HepG2 (cell line): ENCODE results near the gene BGN. TPM values are rescaled to one million over a fixed set of nuclear protein-coding genes. Genes with fewer than 3 reads are reported as not detected.

Experiments used
- ARID2 ChIP-seq: sonication (generic); formaldehyde crosslinking; IDR thresholded peaks from 2 replicates; pipeline ENCODE4 v1.8.1; 2022; ENCODE audit warnings: mild to moderate bottlenecking, missing genetic modification reagents, borderline replicate concordance
- ELF3 ChIP-seq: IDR thresholded peaks from 2 replicates; pipeline ENCODE4 v1.6.1; 2016; ENCODE audit warnings: missing genetic modification reagents, missing compliant biosample characterization
- ETV5 ChIP-seq: IDR thresholded peaks from 2 replicates; pipeline ENCODE4 v1.6.1; 2018; ENCODE audit warnings: missing biosample characterization, missing genetic modification reagents, inconsistent platforms, borderline replicate concordance
- FOXM1 ChIP-seq: sonication (generic); formaldehyde crosslinking; IDR thresholded peaks from 2 replicates; pipeline ENCODE4 v1.5.0; 2020; ENCODE audit warnings: missing genetic modification reagents
- GZF1 ChIP-seq: sonication (generic); formaldehyde crosslinking; IDR thresholded peaks from 2 replicates; pipeline ENCODE4 v1.5.1; 2020; ENCODE audit warnings: mild to moderate bottlenecking, missing genetic modification reagents
- HNRNPH1 ChIP-seq: fragments of 200-400 bp; formaldehyde crosslinking; optimal IDR thresholded peaks from 2 replicates; pipeline ENCODE3; 2017; ENCODE audit warnings: mild to moderate bottlenecking, low read depth, low read length
- MXI1 ChIP-seq: IDR thresholded peaks from 3 replicates; pipeline ENCODE4 v1.6.1; 2012; ENCODE audit warnings: low read depth, low read length, inconsistent platforms, borderline replicate concordance
- RFXAP ChIP-seq: sonication (generic); formaldehyde crosslinking; IDR thresholded peaks from 2 replicates; pipeline ENCODE4 v1.4.0; 2020; ENCODE audit warnings: missing genetic modification reagents, borderline replicate concordance
- SP1 ChIP-seq, 2 experiments: fragments of 450-650 bp in 1 of 2; sonication (generic) in 1 of 2; formaldehyde crosslinking in 1 of 2; IDR thresholded peaks; 2 replicates each; pipeline versions ENCODE4 v1.4.0 to v1.6.1; 2016 to 2020; ENCODE audit warnings: missing genetic modification reagents in 1 of 2
- ZBTB21 ChIP-seq: sonication (generic); formaldehyde crosslinking; IDR thresholded peaks from 2 replicates; pipeline ENCODE4 v1.4.0; 2020; ENCODE audit warnings: missing genetic modification reagents
- ZFP36L2 ChIP-seq: sonication (generic); formaldehyde crosslinking; IDR thresholded peaks from 2 replicates; pipeline ENCODE4 v1.4.0; 2020; ENCODE audit warnings: missing genetic modification reagents
- ZNF234 ChIP-seq: sonication (generic); formaldehyde crosslinking; conservative IDR thresholded peaks from 2 replicates; pipeline ENCODE4 v1.5.1; 2020; ENCODE audit warnings: mild to moderate bottlenecking, missing genetic modification reagents
- polyA plus RNA-seq, 8 experiments: library from polyadenylated mRNA; depleted of rRNA in 3 of 8; stranded (reverse) in 7 of 8; unstranded in 1 of 8; fragments of >200 nt; fragmentation: Illumina TruSeq in 4 of 8; extraction: Trizol in 4 of 8; gene quantifications; 2 replicates each; pipeline versions ENCODE4 v1.2.1 to v1.2.3, GENCODE V29; 2011 to 2016; ENCODE audit warnings: low read depth in 4 of 8, missing spikeins in 1 of 8, mixed read lengths in 1 of 8; ENCODE audit not compliant: insufficient read depth in 1 of 8
- total RNA-seq, 5 experiments: library from RNA; depleted of rRNA; stranded (reverse); fragments of >200 nt; fragmentation: Illumina TruSeq; extraction: Trizol; gene quantifications; 2 replicates each; pipeline ENCODE4 v1.2.3, GENCODE V29; 2016; ENCODE audit warnings: low read depth in 1 of 5
- TF ChIP-seq, protein P1 (sequence below): sonication (generic); formaldehyde crosslinking; IDR thresholded peaks from 2 replicates; pipeline ENCODE4 v1.4.0; 2020; ENCODE audit warnings: missing genetic modification reagents, mild to moderate bottlenecking, borderline replicate concordance
- TF ChIP-seq, protein P2 (sequence below): IDR thresholded peaks from 2 replicates; pipeline ENCODE4 v1.6.1; 2016; ENCODE audit warnings: low read depth, control low read depth
- TF ChIP-seq, protein P3 (sequence below): sonication (generic); formaldehyde crosslinking; IDR thresholded peaks from 2 replicates; pipeline ENCODE4 v1.4.0; 2020; ENCODE audit warnings: mild to moderate bottlenecking, missing genetic modification reagents, borderline replicate concordance
- TF ChIP-seq, protein P4 (sequence below): sonication (generic); formaldehyde crosslinking; IDR thresholded peaks from 2 replicates; pipeline ENCODE4 v1.8.0; 2022; ENCODE audit warnings: mild to moderate bottlenecking, missing genetic modification reagents, moderate library complexity
- TF ChIP-seq, protein P5 (sequence below): sonication (generic); formaldehyde crosslinking; IDR thresholded peaks from 2 replicates; pipeline ENCODE4 v1.5.0; 2020; ENCODE audit warnings: missing genetic modification reagents

Gene BGN
- total and polyA plus RNA-seq, 2 of the 13 experiments (the other 11 are each of a cell fraction or from before 2014, with no cell fraction given) = 0.18 to 0.63 TPM

DNA sequence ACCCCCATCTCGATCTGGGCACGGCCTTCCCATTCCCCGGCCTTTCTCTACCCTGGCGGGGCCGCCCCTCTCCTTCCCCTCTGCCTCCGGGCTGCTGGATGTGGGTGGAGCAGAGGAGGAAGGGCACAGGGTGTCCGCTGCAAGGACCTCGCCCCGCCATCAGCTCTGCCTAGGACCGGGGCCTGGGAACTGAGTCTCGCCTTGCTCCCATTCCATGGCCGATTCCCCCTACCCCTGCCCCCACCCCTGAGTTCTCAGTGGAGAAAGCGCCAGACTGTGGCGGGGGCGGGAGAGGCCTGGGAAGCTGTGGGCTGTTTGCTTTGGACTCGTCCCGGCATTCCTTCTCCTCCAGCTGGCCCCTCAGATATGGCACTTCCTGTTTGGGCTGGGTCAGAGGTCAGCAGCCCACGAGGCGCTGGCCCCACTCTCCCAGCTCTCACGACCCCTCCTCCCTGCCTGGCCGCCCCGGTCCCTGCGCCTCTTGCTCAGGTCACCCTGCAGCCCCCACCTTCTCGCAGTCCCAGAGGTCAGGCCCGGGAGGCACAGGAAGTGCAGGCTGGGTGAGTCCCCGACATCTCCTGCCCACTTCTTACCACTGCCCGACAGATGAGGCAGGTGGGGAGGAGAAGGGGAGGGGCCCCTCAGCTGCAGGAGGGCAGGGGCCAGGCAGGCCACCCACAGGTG is 6.4 kb upstream of the BGN start (continued):
- TF ChIP-seq HNRNPH1 (no peak), ZNF234 (no peak), ARID2 (CRISPR knock-in tag) (no peak), SP1 (IDR thresholded peaks at IDR 0.05) (no peak), SP1 (CRISPR knock-in tag; IDR thresholded peaks at IDR 0.05) (no peak), FOXM1 (no peak), ELF3 (peak; percentile 49), GZF1 (CRISPR knock-in tag) (no peak), ETV5 (CRISPR knock-in tag) (peak; percentile 81), ZFP36L2 (CRISPR knock-in tag) (no peak), ZBTB21 (CRISPR knock-in tag) (no peak), RFXAP (CRISPR knock-in tag) (no peak), MXI1 (no peak)
- TF ChIP-seq, protein P1, sequence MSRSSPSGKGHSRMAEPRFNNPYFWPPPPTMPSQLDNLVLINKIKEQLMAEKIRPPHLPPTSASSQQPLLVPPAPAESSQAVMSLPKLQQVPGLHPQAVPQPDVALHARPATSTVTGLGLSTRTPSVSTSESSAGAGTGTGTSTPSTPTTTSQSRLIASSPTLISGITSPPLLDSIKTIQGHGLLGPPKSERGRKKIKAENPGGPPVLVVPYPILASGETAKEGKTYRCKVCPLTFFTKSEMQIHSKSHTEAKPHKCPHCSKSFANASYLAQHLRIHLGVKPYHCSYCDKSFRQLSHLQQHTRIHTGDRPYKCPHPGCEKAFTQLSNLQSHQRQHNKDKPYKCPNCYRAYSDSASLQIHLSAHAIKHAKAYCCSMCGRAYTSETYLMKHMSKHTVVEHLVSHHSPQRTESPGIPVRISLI = no peak
- TF ChIP-seq, protein P2, sequence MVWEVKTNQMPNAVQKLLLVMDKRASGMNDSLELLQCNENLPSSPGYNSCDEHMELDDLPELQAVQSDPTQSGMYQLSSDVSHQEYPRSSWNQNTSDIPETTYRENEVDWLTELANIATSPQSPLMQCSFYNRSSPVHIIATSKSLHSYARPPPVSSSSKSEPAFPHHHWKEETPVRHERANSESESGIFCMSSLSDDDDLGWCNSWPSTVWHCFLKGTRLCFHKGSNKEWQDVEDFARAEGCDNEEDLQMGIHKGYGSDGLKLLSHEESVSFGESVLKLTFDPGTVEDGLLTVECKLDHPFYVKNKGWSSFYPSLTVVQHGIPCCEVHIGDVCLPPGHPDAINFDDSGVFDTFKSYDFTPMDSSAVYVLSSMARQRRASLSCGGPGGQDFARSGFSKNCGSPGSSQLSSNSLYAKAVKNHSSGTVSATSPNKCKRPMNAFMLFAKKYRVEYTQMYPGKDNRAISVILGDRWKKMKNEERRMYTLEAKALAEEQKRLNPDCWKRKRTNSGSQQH = no peak
- TF ChIP-seq, protein P3, sequence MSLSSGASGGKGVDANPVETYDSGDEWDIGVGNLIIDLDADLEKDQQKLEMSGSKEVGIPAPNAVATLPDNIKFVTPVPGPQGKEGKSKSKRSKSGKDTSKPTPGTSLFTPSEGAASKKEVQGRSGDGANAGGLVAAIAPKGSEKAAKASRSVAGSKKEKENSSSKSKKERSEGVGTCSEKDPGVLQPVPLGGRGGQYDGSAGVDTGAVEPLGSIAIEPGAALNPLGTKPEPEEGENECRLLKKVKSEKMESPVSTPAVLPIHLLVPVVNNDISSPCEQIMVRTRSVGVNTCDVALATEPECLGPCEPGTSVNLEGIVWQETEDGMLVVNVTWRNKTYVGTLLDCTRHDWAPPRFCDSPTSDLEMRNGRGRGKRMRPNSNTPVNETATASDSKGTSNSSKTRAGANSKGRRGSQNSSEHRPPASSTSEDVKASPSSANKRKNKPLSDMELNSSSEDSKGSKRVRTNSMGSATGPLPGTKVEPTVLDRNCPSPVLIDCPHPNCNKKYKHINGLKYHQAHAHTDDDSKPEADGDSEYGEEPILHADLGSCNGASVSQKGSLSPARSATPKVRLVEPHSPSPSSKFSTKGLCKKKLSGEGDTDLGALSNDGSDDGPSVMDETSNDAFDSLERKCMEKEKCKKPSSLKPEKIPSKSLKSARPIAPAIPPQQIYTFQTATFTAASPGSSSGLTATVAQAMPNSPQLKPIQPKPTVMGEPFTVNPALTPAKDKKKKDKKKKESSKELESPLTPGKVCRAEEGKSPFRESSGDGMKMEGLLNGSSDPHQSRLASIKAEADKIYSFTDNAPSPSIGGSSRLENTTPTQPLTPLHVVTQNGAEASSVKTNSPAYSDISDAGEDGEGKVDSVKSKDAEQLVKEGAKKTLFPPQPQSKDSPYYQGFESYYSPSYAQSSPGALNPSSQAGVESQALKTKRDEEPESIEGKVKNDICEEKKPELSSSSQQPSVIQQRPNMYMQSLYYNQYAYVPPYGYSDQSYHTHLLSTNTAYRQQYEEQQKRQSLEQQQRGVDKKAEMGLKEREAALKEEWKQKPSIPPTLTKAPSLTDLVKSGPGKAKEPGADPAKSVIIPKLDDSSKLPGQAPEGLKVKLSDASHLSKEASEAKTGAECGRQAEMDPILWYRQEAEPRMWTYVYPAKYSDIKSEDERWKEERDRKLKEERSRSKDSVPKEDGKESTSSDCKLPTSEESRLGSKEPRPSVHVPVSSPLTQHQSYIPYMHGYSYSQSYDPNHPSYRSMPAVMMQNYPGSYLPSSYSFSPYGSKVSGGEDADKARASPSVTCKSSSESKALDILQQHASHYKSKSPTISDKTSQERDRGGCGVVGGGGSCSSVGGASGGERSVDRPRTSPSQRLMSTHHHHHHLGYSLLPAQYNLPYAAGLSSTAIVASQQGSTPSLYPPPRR = peak; percentile 85
- TF ChIP-seq, protein P4, sequence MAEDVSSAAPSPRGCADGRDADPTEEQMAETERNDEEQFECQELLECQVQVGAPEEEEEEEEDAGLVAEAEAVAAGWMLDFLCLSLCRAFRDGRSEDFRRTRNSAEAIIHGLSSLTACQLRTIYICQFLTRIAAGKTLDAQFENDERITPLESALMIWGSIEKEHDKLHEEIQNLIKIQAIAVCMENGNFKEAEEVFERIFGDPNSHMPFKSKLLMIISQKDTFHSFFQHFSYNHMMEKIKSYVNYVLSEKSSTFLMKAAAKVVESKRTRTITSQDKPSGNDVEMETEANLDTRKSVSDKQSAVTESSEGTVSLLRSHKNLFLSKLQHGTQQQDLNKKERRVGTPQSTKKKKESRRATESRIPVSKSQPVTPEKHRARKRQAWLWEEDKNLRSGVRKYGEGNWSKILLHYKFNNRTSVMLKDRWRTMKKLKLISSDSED = no peak
- TF ChIP-seq, protein P5, sequence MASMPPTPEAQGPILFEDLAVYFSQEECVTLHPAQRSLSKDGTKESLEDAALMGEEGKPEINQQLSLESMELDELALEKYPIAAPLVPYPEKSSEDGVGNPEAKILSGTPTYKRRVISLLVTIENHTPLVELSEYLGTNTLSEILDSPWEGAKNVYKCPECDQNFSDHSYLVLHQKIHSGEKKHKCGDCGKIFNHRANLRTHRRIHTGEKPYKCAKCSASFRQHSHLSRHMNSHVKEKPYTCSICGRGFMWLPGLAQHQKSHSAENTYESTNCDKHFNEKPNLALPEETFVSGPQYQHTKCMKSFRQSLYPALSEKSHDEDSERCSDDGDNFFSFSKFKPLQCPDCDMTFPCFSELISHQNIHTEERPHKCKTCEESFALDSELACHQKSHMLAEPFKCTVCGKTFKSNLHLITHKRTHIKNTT (CRISPR knock-in tag) = no peak
